Activated T-helper 1 cell treated with anti-CD3 and anti-CD28 coated beads, Interleukin-2, amount 50 U/mL, for 16 hours (primary cell): Measurements from ENCODE around the gene UPP1.
"Not testable (repeated sequence)": the region's sequence is repeated elsewhere in the genome, so short reads cannot be mapped to it uniquely, and the experiment has no call there.

Experiments used
- DNase-seq, 2 donors: peaks; one replicate each; pipeline ENCODE4 v3.0.0-alpha.2; 2020; ENCODE audit warnings: low read depth in 1 of 2, low spot score in 1 of 2

The UPP1 gene

DNA sequence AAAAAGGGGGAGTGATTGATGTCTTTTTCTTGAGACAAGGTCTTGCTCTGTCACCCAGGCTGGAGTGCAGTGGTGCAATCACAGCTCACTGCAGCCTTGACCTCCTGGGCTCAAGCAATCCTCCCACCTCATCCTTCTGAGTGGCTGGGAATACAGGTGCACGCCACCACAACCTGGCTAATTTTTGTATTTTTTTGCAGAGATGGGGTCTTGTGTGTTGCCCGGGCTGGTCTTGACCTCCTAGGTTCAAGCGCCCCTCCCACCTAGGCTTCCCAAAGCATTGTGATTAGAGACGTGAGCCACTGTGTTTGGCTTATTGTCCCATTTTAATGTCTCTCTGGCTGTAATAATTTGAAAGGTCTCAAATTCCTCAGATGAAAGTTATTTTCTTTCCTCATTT is 21.8 kb downstream of the UPP1 start:
- DNase-seq, result no peak

DNA sequence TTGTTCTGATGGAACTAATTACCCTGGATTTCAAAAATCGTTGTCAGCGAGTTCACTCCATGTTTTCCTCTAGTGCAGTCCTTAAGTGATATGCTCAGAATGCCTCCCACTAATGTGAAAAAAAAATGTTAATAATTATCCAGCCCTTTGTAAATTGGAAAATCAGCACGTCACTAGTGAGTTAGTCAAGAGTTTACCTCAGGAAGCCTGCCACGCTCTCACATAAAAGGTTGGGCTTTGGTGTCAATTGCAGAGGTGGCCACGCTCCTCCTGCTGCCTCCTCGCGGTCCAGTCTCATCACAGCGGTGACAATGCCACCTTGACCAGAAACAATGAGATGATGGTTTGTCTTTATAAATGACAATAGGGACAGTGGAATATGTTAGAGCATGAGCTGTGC is 22.5 kb downstream of the UPP1 start:
- no peak for DNase-seq

DNA sequence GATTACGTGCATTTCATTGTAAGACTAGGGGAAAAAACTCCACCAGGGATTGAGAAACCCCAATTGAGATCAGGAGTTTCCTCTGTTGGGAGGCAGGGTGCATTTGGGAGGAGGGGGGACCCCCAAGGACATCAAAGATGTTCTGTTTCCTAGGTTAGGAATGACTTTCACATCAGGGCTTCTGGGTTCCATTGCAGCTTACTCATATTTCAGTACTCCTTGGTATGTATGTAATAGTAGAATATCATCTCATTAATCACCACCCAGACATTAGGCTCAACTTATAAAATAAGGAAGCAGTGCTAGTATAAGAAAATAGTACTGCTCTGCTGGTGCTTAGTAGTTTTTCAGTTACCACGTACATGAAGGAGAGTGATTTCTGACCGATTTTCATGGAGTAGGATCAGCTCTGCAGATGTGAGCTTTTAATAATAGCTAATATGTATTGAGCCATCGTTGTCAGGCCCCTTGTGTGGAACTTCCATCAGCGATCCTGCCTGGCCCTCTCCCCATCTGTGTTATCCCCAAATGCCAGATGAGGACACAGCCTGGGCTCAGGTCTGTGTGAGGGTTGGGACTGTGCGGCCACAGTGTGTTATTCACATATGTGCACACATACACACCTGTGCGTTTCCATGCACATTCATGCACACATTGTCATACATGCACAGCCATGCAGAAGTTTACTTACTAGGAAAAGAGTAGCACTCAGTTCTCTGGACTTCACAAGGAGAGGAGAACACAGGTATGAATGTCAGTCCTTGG is 23.5 kb downstream of the UPP1 start:
- no peak for DNase-seq

DNA sequence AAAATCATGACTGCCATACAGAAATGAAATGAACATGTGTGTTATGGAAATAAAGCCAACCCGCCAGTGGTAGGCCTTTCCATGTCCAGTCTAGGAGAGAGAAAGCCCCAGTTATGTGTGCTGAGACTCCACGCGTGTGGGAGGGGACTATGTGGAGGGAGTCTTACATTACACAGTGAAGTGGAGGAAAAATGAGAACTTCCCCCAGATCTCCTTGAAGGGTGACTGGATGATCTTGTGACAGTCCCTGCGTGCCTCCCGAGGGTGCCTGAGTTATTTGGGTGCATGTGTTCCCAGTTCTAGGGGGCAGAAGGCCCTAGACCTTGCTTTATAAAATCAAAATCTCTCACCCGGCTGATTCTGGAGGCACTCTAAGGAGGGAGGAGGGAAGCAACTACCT is 24.2 kb downstream of the UPP1 start:
- no peak for DNase-seq

DNA sequence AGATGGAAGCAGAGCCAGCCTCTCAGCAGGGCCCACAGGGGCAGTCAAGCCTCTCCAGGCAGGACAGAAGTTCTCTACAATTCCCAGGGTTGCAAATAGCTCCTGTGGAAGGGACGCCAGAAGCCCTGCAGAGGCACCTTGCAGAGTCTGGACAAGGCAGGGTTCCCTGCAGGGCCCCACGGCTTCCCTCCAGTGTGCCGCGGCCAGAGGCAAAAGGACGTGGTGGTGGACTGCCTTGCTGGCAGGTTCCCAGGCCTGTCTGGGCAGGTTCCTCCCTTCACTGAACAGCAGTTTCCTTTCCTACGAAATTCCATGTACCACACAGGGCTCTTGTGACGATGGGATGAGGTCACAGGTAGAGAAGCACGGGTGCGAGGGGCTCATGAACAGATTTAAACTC is 25.1 kb downstream of the UPP1 start:
- DNase-seq, result no peak

DNA sequence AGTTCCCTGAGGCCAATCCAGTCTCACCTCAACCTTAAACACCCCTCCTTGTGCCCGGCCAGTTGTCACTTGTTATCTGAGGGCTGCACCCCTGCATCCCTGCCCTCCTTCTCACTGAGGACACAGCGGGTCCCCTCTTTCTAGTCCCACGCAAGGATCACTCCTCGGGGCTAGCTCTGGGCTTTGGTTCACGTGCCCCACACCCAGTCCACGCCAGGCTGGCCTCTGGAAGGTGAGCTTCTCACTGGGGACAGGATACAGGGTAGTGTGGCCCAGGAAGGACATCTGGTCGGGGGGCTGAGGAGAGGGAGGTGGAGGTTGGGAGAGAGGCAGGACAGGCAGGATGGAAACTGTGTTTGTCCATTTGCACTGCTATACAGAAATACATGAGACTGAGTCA is 25.5 kb downstream of the UPP1 start:
- no peak for DNase-seq

DNA sequence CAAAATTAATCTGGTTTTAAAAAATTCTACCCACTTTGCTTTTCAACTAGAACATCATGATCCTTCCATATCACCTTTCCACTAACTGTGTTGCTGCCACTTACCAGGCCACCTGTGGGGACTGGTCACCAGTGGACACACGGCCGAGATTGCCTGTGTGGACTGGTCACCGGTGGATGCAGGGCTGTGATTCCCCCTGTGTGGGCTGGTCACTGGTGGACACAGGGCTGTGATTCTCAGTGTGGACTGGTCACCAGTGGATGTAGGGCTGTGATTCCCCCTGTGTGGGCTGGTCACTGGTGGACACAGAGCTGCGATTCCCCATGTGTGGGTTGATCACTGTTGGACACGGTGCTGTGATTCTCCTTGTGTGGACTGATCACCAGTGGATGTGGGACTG is 27.0 kb downstream of the UPP1 start:
- no peak for DNase-seq

DNA sequence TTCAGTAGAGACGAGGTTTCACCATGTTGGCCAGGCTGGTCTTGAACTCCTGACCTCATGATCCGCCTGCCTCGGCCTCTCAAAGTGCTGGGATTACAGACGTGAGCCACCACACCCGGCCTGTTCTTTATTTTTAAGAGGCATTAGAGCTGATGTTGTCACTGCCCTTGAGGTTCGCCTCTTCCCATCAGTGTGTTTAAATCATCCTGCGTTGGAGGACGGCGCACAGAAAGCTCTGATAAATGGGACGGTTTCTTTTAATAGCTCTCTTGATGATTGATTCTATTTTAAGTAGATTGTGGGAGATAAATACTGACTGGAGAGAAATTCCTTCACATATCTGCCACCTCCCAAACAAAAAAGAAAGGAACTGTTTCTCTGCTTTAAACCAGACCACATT is 29.0 kb downstream of the UPP1 start:
- no peak for DNase-seq

DNA sequence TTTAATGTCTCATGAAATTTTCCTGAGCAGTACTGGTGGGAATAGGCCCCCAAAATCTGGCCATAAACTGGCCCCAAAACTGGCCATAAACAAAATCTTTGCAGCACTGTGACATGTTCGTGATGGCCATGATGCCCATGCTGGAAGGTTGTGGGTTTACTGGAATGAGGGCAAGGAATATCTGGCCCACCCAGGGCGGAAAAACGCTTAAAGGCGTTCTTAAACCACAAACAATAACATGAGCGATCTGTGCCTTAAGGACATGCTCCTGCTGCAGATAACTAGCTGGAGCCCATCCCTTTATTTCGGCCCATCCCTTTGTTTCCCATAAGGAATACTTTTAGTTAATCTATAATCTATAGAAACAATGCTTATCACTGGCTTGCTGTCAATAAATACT is 31.5 kb downstream of the UPP1 start:
- DNase-seq, result not testable (repeated sequence)

DNA sequence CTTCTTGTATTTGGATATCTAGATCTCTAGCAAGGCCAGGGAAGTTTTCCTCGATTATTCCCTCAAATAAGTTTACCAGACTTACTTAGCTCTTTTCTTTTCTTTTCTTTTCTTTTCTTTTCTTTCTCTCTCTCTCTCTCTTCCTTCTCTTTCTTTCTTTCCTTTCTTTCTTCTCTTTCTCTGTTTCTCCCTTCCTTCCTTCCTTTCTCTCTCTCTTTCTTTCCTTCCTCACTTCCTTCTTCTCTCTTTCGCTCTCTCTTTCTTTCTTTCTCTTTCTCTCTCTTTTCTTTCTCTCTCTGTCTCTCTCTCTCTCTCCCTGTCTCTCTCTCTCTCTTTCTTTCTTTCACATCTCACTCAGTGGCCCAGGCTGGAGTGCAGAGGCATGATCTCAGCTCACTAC is 37.0 kb downstream of the UPP1 start:
- DNase-seq, result no peak

DNA sequence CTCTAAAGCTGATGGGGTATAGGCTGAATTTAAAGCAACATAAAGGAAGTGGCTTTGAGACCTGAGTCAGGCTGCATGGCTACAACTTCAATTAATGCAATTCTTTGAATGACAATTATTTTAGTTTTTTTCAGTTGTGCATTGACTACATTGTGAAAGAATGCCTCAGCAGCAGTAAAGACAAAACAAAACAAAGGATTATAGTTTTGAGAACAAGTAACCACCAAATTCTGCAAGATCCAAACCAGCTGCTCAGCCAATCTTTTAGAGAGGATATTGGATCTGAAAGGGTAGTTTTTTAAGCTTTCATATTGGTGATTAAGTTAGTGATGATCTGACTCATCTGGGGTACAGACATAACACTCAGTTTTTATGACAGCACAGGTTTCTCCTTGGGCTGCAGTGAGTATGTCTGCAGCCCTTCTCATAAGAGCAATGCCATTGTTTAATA is 41.6 kb downstream of the UPP1 start:
- no peak for DNase-seq

DNA sequence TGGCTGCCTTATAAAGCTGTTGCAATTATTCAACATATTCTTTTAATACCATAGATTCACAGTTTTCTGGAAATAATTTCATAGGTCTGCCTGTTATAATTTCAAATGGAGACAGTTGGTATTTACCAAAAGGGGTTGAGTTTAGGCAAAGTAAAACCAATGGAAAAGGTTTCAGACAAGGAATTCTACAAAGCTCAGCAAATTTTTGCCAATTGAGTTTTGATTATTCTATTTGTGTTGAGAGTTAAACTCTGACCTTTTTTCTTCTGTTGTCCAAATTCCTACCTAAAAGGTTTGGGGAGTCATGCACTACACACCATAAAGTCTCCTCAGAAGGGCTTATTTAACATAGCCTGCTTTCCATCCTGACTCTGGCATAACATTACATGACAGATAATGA is 43.7 kb downstream of the UPP1 start:
- DNase-seq, result no peak

DNA sequence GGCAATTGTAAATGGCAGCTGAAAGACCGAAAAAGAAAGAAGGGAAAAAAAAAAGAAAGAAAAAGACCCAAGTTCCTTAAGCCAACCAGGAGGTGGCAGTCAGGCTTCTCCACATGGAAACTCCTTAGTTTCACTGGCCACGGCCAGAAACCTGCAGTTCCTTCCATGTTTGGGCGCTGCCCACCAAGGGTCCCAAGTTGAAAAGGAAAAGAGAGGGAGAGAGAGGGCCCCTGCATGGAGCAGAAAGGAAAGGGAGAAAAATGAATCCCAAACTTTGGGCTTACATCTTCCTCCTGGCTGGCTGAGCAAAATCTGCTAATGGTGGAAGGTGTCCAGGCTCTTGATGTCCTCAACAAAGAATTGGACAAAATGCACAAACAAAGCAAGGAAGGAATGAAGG is 50.4 kb downstream of the UPP1 start:
- no peak for DNase-seq

DNA sequence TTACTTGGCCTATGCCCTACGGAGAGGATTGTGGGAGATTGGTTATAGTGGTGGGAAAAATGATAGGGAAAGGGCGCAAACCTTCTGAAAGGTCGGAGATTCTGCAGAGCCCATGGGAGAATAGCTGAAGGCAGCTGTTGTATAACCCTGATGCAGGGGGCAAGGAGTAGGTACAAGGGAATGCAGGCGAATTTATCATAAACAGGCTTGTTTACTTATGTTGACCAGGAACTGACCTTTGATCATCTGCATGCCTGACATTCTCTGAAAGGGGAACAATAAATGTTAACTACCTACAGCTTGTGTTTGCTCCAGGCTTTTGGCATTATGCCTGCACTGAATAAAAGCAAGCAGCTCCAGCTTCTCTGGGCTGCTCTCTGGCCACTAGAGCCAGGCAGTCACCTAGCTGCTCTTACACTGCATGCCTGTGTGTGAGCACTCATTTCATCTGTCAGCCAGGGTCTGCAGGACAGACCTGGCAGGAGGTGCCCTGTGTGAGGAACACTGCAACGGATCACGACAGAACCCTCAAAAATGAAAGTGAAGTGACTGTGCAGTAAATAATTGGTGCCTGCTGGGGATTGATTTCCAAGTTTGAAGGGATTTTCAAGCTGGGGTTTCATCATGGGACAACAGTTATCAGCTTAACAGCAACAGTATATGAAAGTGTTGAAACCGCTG is 51.1 kb downstream of the UPP1 start:
- DNase-seq, result no peak

DNA sequence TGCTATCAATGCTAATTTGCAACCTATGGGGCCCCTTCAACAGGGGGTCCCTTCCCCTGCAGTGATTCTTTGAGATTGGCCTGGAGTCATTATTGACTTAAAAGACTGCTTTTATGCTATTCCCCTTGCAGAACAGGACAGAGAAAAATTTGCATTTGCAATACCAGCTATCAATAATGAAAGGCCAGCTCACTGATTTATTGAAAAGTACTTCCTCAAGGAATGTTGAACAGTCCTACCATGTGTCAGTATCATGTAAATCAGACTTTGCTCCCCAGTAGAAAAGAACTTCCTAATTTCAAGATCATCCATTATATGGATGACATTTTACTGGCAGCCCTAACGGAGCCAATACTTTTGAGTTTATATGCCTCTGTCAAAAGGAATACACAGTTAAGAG is 52.5 kb downstream of the UPP1 start:
- no peak for DNase-seq

DNA sequence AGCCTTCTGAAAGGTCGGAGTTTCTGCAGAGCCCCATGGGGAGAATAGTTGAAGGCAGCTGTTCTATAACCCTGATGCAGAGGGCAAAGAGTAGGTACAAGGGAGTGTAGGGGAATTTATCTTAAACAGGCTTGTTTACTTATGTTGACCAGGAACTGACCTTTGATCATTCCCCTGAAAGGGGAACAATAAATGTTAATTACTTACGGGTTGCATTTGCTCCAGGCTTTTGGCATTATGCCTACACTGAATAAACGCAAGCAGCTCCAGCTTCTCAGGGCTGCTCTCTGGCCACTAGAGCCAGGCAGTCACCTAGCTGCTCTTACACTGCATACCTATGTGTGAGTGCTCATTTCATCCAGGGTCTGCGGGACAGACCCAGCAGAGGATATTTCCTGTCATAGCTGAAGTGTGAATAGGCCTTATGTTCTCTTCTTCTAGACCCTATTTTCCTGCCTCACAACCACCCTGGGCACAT is 55.3 kb downstream of the UPP1 start:
- DNase-seq, result no peak

DNA sequence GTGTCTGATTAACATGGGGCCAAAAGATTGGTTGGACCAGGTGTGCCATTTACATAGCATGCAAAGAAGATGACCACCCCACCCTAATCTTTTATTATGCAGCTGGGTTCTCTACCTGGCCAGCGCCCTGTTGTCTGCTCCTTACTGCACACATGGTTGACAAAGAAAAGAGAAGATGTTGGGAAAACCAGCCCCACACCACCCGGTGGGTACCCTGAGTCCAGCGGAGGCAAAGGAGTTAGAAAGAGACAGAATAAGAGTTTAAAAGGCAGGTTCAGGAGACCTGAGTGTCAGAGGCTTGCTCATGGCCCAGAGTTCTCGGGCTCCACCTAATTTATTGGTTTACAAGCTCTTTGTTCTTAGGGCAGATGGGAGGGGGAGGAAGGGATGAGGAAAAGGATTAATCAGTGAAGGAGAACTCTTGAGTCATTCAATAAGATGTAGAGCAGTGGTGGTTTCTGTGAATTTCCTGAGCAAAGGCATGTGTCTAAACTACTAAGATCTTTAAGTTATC is 58.1 kb downstream of the UPP1 start:
- DNase-seq, result no peak

DNA sequence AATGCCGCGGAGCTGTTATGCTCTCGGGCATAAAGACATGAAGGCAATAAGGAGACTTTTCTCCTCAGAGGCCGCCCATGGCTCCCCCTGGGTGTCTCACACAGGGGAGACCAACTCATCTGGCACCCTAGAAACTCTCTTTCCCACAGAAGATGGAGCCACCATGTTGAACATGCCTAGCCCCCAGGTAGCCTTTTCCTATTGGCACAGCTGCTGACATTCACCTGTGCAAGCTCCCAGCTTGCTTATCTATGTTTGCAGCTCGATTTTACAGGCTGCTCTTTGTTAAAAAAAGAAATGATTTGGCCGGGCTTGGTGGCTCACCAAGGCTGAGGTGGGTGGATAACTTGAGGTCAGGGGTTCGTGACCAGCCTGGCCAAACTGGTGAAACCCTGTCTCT is 58.6 kb downstream of the UPP1 start:
- DNase-seq, result not testable (repeated sequence)

DNA sequence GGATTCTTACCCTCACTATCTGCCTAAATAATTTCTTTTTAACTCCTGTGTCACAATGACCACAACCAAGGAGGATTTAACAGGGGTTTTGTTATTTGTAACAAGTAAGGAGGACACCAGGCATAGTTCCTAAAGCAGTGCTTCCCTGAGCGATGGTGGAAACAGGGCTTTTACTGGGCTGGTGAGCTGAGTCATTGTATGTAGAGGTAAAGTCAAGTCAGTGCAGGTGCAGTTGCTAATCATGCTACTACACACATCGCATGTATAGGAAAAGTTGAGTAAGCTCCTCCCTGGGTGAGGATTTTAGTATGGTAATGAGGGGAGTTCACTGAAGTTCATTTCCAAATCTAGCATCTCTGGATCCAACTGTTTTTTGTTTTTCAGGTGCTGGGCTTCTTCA is 59.2 kb downstream of the UPP1 start:
- no peak for DNase-seq

DNA sequence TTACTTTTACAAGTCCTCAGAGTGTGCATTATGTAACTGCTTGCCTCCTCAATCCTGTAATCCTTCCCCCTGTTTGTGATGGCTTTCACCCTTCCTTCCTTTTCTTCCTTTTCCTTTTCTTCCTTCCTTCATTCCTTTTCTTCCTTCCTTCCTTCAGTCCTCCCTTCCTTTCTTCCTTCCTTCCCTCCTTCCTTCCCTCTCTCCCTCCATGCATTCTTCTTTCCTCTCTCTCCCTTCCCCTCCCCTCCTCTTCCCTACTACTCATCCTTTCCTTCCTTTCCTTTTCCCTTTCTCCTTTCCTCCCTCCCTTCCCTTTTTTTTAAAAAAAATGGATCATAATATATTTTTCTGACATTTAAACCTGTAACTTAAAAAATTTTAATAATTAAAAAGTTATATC is 60.0 kb downstream of the UPP1 start:
- DNase-seq, result no peak

DNA sequence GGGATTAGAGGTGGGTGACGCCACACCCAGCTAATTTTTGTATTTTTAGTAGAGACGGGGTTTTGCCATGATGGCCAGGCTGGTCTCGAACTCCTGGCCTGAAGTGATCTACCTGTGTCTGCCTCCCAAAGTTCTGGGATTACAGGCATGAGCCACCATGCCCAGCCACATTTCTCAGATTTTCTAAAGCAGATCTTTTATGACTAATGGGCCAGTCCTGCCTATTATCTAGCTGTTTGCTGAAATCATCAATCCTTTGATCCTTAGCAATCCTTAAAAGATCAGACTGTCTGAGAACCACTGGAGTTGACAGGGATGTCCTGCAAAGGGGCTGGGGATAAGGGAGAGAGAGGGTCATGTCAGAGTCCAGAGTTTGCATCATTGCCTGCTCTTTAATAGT is 61.0 kb downstream of the UPP1 start:
- no peak for DNase-seq

DNA sequence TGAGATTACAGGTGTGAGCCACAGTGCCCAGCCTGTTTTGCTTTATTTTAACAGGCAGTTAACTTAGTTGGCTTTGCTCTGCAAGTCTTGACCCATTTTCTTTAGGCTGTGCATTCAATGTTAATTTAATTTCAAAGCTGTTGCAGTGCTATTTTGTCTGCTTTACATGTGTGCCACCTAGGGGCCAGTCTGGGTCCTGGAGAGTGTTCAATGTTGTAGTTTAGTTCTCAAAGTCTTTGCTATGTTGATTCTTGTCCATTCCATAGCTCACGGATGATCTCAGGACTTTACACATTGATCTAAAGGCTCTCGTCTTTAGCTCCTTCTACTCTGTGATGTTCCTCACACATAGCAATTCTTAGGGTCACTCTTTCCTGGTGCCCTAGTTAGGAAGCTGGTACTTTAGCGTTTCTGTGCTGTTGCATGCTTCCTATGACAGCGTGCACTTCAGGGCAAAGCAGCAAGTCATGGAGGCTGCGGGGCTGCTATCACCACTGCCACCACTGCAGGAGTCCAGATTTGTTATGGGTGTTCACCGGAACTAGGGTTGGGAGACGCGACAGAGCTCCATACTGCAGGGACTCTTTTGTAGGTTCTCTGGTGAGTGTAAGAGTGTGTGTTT is 65.8 kb downstream of the UPP1 start:
- DNase-seq, result no peak
